HG02623 (cell line): ENCODE measurements around the gene MIER2.
"Not testable (repeated sequence)": the region's sequence is repeated elsewhere in the genome, so short reads cannot be mapped to it uniquely, and the experiment has no call there.

Experiments
- ATAC-seq: cut with Tn5 transposase; IDR thresholded peaks from one replicate; pipeline ENCODE4 v1.9.1; 2021; ENCODE audit warnings: moderate library complexity; ENCODE audit not compliant: unreplicated experiment

MIER2 gene

DNA sequence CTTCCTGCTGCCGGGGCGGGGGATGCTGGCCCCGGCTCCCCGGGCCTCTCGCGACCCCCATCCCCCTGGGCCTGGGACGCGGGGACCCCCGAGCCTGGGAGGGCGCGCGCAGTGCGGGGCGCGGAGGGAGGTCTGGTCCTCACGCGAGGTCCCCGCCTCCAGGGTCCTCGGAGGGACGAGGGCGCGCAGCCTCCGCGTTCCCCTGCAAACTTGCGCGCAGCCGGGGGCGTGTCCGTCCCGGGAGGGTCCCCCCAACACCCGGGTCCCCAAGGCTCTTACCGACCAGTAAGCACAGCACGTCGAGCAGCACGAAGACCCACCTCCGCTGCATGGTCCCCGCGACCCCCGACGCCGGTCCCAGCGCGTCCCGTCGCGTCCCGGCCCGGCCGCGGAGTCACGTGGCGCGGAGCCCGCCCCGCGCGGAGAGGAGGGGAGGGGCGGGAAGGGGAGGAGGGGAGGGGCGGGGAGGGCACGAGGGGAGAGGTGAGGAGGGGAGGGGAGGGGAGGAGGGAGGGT lies 53.5 kb downstream of the MIER2 start, which contains the start of gene PLPP2:
TSS of gene PLPP2 (minus strand) at position 398 of the 516 bp plus-strand sequence. CDS start at position 331, 67 bp downstream.
- ATAC-seq, result no peak

- no peak for ATAC-seq
These were observed 54.1 kb downstream of the MIER2 start for GRCh38 chr19:290372-291005.

GRCh38 chr19:289651-290371 lies 54.8 kb downstream of the MIER2 start:
- no peak for ATAC-seq

GRCh38 chr19:288911-289310 lies 55.7 kb downstream of the MIER2 start:
- ATAC-seq, result no peak

GRCh38 chr19:287381-287871 lies 57.2 kb downstream of the MIER2 start:
- no peak for ATAC-seq

DNA sequence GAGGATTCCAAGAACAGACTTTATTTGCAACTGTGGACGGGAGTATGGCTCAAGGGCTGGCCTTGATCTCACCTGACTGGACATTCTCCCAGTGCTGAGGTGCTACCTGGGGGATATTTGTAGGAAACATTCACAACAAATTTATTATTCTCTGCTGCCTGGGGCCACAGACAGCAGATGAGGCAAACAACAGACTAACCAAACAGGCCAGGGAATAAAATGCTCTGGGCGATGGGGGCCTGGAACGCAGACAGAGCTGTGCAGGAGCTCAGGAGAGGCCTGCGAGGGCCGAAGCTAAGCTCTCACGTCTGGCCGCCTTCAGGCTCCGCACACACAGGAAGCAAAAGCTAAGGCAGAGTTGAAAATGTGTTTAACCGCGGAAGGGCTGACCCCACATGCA lies 61.2 kb downstream of the MIER2 start:
- ATAC-seq, result no peak

GRCh38 chr19:282501-282900 lies 62.1 kb downstream of the MIER2 start:
- ATAC-seq, result no peak

GRCh38 chr19:281992-282391 lies 62.6 kb downstream of the MIER2 start:
- ATAC-seq, result no peak

GRCh38 chr19:281156-281853 lies 63.3 kb downstream of the MIER2 start:
- ATAC-seq, result no peak

DNA sequence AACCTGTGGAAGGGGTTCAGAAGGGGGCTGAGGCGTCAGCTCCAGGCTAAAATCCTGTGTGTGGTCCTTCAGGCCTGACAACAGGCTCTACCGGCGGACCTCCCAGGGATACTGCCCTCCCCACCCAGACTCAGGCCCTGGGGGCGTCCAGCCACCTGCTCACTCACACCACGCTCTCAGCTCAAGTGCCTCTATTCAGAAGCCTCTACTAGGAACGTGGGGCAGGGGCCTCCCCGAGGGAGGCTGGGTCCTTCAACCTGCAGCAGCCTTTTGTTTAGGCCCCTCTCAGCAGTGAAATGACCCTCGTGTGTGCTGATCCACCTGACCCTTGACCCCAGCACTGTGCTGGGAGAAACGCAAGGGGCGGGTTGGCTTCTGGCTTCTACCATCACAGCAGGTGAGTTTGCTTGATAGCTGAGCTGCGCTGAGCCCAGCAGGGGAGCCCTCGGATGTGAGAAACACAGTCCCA lies 64.0 kb downstream of the MIER2 start:
- ATAC-seq, result no peak

DNA sequence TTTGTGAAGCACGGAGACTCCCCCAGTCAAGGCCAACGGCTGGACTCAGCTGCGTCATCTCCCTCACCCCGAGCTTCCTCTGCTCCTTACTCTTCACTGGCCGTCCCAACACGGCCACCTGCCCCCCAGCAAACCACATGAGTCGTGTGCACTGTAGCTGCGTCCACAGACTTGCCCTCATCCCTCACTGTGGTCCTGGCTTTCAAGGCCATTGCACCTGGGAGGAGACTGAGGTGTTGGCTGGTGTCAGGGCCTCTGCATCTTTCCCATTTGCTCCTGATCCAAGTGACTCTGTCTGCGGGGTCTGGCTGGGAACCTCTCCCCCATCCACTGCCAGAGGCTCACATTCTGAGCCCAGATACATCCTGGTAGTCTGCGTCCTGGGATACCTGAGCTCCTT lies 64.9 kb downstream of the MIER2 start:
- ATAC-seq, result no peak

DNA sequence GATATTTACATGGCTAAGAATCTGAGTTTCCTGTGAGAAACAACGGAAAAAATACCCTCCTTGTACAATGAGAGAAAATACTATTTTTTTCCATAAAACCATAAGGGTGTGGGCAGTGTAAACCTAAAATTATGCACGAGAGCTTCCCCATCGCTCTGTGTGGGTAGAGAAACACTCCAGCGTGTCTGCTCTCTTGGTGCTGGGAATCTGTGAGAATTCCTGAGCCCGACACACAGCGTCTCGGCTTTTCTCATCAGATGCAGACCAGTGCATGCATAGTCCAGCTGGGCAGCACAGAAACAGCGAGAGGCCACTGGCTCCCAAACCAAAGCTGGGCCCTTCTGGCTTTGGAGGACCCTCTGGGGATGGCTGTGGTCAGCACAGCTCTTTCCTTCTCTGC lies 65.4 kb downstream of the MIER2 start:
- ATAC-seq, result no peak

DNA sequence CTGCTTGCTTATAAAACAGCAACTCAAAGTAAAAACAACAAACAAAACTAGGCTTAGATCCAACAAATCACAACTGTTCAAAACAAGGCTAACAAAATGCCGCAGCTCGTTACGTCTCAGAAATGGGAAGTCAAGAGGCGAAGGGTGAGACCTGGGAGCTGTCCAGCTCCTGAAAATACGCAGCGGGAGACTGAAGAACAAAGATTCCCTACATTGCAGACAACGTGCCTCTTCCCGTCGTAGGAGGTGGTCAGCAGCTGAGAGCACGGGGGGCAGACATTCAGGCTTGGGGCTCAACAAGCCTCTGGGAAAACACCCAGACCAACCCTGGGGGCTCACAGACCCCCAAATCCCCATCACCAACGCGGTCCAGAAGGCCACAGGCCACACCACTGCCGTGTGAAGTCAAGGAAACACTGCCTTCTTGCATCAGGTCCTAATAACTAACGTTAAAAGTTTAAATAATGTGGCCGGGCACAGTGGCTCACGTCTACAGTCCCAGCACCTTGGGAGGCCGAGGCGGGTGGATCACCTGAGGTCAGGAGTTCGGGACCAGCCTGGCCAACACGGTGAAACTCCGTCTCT lies 66.9 kb downstream of the MIER2 start:
- no peak for ATAC-seq

DNA sequence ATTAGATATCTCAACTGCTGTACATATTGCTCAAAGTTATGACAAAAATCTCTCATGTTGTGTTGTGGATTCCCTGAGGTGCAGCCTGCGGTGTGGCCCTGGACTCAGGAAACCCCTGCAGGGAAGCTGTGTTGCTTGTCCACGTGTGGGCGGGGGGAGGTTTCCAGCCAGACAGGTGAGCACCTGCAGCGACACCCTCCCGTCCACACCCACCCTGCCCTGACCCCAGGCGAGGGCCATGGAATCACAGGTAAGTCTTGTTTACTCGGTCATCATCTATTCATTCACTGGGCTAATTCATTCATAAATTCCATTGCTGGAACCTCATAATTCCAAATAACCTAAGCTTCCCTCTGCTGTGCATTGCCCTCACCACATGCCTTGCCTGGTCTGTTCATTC lies 67.5 kb downstream of the MIER2 start:
- ATAC-seq, result no peak

DNA sequence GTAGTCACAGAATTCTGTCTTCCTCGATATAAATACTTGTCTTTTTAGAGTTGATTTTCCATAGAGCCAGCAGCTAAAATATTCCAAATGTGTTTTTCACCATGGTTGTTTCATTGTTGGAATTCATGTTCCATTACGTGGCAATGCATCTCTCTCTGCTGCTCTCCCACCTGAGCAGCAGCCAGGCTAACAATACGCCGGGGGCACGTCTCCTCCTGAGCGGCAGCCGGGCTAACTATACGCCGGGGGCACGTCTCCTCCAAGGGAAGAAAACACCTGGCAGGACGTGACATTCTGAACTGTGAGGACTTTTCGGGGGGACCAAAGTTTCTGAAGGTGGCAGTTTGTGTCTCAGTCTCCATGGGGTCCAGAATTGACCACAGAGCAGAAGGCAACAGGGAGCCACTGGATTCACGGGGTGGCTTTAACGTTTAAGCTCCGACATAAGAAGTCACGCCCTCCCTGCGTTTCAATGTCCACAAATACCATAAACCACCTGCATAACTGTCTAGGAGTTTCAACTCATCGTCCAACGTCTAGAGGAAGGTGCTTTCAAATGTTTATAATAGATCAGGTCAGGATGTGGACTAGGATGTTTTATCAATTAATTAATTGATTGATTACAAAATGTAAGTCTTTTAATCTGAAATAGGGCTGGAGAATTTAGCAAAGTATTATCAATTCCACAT lies 68.5 kb downstream of the MIER2 start:
- no peak for ATAC-seq

DNA sequence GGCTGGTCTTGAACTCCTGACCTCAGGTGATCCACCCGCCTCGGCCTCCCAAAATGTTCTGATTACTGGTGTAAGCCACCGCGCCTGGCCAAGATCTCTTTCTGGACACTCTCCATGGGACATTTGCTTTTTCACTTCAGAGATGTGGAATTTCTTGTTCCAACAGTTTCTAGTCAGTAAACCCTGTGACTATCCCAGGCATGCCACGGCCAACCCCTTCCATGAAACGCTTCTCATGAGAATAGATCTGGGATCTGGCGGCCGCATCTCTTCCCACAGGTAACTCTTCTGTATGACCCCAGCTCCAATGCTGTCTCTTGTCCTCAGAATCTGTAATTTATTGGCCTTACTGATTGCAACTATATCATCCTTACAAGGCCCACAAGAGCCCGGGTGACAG lies 69.6 kb downstream of the MIER2 start:
- ATAC-seq, result no peak

DNA sequence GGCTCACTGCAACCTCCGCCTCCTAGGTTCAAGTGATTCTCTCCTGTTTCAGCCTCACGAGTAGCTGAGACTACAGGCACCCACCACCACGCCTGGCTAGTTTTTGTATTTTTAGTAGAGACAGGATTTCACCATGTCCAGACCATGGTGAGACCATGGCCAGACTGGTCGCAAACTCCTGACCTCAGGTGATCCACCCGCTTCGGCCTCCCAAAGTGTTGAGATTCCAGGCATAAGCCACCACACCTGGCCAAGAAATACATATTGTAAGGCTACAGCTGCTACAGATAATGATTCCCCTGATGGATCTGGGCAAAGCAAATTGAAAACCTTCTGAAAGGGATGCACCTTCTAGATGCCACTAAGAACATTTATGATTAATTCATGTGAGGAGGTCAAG lies 71.2 kb downstream of the MIER2 start:
- ATAC-seq, result no peak

GRCh38 chr19:271856-272255 lies 72.7 kb downstream of the MIER2 start:
- ATAC-seq, result no peak

GRCh38 chr19:270766-271318 lies 73.8 kb downstream of the MIER2 start:
- ATAC-seq, result not testable (repeated sequence)

GRCh38 chr19:269241-269640 lies 75.4 kb downstream of the MIER2 start:
- no peak for ATAC-seq
